8988T (cell line): Measurements from ENCODE around the gene ZNF837.
"Not testable (repeated sequence)": the region's sequence is repeated elsewhere in the genome, so short reads cannot be mapped to it uniquely, and the experiment has no call there.

Experiments
- DNase-seq: peaks from one replicate; pipeline ENCODE4 v3.0.0; 2011

The ZNF837 gene

GRCh38 chr19:58395979-58396627 is 15.3 kb upstream of the ZNF837 start:
- peak; percentile 45 for DNase-seq

DNA sequence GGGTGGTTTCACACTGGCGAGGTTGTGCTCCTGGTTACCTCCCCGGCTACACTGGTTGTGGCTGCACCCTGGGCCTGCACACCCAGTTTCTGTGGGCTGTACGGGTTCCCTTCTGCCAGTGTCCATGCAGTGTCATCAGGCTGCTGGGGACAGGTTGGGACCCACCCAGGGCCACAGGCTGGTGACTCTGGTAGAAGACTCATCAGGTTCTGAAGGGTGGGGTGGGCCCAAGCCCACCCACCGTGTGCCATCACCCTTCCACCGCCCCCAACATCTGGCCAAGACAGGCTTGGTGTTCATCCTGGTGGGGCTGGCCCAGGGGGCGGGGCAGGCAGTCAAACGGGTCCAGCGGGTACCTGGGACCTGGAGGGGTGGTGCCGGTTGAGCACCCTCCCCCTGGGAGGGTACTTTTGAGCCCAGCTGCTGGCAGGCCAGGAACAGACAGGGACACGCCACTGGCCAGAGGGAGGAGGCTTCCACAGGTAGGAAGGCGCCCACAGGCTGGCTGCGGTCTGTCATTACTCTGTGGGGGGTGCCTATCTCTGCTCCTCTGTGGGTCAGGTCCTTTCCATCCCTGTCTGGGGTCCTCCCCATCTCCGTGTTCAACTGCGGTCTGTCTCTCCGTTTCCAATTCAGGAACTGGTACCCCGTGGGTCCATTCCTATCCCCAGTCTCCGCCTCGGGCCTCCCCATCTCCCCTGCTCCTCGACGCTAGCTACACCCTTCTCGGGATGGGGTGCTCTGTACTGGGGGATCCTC is 14.6 kb upstream of the ZNF837 start, which contains the start of gene RNF225:
RNF225 (plus strand) TSS at position 437 of the 759 bp plus-strand sequence. CDS start 434 bp downstream, outside the sequence.
- DNase-seq = peak; percentile 69

DNA sequence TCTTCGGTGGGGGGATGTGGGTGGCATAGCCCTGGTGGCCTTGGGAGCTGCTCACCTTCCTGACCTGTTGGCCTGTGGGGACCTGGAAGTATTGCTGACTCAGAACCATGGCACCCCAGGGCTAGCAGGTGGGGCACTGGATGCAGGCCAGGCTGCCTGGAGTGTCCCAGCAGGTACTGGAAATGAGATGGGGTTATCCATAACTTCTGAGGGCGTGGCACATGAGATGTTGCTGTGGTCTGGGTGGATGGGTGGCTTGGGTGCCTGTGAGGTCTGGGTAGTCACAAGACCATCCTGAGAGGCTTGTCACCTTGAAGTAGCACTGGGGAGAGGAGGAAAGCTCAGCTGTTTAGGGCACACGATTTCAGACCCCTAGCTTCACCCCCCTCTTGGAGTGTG is 14.0 kb upstream of the ZNF837 start:
- DNase-seq = no peak

DNA sequence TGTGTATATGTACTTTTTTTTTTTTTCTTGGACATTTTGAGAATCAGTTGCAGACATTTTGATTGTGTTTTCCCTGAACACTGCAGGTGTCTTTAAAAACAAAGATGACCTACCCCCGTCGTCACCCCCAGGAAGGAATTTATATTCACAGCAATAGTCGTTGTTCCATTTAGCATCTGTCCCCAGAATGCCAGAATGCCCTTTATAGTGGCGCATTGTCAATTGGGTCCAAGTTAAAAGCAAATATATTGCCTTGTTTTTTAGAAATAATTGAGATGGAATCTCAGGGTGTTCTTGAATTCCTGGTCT is 12.8 kb upstream of the ZNF837 start:
- peak; percentile 1 for DNase-seq

- DNase-seq = peak; percentile 28
These were observed 12.3 kb upstream of the ZNF837 start for GRCh38 chr19:58392945-58393724.

DNA sequence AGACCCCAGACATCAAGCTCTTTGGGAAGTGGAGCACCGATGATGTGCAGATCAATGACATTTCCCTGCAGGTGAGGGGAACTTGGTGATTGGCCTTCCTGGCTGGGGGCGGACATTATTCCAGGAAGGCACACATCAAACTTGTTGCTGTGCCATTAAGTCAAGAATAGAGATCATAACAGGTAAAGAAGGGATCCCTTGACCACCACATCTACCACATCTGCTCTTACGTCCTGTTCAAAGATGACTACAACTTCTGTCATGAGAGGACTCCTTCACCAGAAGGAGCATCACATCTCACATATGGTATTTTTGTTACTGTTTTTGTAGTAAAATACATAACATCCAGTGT is 7.3 kb upstream of the ZNF837 start:
- DNase-seq = no peak

- no peak for DNase-seq
These were observed 6.7 kb upstream of the ZNF837 start for GRCh38 chr19:58387338-58388174.

- DNase-seq = peak; percentile 91
These were observed 5.9 kb upstream of the ZNF837 start, which contains the start of gene RPS5 for GRCh38 chr19:58386576-58387337. Gene RPS5, plus strand, starts transcription at chr19:58387269. Its CDS starts 869 bp downstream, at chr19:58388138.

DNA sequence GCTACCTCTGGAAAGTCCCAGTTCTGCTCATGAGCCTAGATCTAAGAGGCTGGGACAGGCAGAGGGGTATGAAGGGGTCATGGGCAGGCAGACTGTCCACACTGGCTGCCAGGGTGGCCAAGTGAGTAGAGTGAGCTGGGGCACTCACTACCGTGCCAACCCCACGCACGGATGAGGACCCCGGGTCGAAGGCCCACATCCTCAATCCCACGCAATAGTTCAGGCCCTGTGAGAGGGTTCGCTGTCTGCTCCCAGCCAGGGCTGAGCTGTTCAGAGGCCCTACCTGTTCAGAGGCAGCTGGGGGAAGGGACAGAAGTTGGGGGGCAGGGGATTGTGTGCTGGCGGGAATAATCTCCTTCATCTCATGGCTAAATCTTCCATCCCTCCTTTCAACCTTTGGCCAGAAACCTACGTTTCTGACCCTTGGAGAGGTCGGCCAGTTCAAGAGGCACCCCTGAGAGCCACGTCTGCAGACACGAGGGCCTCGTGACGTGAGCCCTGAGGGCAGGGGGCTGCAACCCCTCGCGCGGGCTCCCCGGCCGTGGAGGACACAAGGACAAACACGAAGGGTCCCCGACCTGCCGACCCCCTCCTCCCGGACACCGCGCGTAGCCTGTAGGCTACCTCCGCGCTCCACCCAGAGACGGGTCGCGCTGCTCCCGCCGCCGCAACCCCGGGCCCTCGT is 5.2 kb upstream of the ZNF837 start:
- DNase-seq = no peak

DNA sequence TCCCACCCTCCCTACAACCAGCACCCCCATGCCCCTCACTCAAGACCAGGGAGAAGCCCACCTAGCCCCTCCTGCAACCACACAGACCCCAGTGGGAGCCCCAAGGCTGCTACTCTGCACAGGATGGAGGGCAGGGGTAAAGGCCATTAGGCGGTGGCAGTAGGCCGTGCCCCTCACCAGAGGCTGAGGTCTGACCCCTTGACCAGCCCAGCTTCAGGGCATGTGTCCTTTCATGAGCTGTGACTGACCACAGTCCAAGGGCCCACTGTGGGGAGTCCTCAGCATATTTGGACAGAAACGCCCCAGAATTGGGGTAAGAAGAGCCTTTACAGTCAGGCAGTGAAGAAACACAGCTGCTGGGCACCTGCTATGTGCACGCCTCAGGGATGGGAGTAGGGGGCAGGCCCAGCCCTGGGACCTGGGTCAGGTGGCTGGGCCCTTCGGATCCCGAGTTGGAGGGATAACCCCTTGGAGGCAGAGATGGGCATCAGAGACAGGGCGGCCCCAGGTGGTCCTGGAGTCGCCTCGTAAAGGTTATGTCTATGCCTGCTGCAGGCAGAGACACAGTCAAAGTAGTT is 4.6 kb upstream of the ZNF837 start:
- no peak for DNase-seq

DNA sequence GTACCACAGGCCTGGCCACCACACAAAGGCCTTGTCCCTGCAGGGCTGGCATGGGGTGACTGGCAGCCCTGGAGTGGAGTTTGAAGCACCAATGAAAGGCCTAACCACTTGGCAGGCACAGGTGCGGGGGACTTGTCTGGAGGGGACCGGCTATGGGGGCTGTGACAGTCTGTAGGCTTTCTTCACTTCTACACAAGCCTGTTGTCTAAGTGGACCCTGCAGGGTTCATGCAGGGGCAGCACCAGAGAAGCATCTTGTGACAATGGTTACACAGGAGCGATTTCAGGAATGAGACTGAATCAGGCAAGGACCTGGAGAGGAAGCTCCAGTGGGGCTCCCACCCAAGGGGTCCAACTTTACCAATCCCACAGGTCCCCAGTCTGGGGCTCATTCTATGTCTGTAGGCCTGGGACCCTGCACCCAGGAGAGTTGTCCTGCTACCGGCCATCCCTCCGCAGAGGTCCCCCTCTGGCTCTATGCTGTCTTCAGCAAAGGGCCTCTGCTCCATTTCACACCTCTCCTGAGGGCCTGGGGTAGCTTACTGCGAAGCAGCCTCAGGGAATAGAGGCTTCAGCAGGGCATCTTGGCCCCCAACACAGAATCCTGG is 2.3 kb upstream of the ZNF837 start:
- no peak for DNase-seq

DNA sequence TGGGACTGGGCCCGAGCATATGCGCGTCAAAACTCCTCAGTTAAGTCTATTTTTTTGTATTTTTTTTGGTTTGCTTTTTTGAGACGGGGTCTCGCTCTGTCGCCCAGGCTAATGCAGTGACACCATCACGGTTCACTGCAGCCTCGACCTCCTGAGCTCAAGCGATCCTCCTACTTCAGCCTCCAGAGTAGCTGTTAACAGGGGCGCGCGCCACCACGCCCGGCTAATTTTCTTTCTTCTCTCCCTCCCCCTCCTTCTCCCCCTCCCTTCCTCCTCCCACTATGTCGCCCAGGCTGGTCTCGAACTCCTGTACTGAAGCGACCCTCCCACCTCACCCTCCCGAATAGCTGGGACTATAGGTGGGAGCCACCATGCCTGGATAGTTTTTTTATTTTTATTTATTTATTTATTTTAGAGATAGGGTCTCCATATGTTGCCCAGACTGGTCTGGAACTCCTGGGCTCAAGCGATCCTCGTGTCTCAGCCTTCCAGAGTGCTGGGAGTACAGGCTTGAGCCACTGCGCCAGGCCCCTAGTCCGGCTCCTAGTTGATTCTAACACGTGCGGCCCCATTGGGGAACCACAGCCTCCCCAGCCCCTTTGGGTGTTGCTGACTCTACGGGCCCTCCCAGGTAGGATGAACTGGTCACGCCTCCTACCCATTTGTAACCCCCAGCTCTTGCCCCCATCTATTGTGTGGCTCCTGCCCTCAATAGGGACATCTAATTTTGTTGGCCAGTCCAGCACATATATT is 806 bp upstream of the ZNF837 start:
- no peak for DNase-seq

DNA sequence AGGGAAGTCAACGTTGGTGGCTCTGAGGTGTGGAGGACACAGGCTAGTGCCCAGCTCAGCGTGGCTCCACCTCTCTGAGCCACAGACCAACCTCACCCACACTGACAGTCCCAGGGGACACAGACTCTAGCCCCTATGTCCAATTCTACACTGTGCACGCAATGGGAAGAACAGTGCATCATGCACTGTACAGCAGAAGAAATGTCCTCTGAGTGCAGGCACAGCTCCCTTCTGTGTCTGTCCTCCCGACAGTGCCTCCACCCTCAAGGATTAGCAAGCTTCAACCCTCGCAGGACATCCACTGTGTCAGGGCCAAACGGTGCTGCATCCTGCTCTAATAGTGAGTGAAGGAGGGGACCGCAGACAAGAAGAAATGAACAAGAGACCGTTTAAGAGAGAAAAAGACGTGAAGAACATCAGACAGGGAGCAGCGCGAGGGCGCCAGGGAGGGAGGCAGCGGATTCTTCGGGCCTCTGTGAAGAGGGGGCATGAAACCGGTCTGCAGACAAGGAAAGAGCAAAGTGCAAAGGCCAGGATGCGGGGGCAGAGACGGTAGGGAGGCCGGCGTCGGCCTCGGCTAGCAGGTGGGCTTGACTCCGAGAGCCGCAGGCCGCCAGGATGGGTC is 681 bp downstream of the ZNF837 start:
- DNase-seq = no peak

- no peak for DNase-seq
These were observed 1.6 kb downstream of the ZNF837 start for GRCh38 chr19:58379246-58379645.

GRCh38 chr19:58376724-58377123 is 4.1 kb downstream of the ZNF837 start:
- DNase-seq = not testable (repeated sequence)

GRCh38 chr19:58374200-58374599 is 6.6 kb downstream of the ZNF837 start:
- no peak for DNase-seq

DNA sequence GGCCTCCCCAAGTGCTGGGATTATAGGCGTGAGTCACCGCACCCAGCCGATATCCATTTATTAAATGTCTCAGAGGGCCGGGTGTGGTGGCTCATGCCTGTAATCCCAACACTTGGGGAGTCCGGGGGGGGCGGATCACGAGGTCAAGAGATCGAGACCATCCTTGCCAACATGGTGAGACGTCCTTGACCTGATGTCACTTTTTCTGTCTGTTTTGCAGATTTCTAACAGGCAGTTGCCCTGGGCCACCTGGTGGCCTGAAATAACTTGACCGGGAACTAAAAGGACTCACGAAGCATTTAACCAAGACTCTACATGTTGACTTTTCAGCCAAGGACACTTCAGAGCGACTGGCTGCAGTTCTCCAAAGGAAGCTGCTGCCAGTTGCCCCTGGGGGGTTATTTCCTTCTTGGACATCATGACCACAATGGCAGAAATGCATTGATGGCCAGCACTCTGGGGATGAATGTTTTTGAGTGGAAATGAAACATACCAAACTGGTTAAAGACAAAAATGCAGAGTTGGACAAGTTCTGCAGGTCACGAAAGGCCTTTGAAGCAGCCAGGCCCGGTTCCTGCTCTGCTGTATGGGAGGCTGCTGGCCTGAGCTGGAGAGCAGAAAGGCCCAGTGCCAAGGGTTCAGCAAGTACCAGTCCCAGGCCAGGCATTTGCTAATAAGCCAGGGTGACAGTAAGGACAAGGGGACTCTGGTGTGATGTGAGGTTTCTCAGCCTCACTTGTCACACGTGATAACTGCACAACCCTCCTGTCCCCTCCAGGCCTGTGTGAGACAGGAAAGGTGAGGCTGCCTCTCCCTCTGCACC is 8.3 kb downstream of the ZNF837 start:
- DNase-seq = no peak

DNA sequence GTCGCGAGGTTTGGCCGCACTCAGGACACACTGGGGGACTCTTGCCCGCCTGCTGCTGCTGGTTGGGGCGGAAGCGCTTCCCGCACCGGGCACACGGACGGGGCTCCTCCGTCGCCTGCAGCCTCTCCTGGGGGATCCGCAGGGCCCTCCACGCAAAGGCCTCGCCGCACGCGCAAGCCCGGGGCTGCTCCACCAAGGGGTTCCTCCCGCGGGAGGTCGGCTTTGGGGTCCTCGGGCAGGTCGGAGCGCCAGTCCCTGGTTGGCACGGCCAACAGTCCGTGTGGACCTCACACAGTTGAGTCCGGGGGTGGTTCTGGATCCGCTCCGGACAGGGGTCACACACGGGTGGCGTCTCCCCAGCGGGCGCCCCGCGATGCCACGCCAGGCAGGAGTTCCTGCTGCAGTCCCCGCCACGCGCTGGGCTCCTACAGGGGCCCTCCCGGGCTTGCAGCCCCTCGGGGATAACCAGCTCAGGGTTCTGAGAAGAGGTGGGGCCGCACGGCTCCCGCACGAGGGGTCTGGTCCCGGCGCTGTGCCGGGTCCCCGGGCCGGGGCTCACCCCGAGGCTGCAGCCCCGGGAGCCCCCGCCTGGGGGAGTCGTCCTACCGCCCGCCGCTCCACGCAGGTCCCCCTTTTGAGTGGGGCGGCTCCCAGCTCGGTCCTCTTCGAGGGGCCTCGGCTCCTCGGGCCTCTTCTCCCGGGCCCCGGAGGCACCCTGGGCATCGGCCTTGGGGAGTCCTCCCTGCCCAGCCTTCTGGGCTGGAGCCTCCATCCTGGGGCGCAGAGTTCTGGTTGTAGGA is 12.1 kb downstream of the ZNF837 start:
- no peak for DNase-seq
